Measurements from ENCODE around the gene ALX3.

DNA sequence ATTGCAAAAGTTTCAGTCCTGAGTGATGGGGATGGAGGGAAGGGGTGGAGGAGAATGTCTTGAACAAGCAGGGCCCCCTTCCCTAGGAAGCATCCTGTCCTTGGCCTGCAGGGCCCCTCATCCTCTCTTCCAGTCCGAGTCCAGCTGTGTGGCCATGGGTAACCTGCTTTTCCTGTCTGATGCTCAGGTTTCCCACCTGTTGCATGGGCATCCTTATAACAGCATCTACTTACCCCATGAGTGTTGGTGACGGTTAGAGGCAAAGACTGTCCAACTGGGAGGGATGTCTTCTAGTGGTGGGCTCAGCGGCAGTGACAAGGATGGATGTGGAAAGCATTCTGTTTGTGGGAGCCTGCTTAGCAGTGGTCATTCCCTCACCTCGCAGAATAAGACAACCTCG, 43.7 kb upstream of the ALX3 start:
- TF ChIP-seq SUZ12 (IDR thresholded peaks at IDR 0.05; ENCODE audit: extremely low read depth, insufficient read depth, insufficient read length) = no peak
- no peak for TF ChIP-seq ZNF274 (IDR thresholded peaks at IDR 0.05; ENCODE audit: low read depth, low read length)

Measured in NT2/D1 (cell line).